HUDEP-2 (cell line): ENCODE results near the gene NCKAP5.
"Not testable (repeated sequence)": the region's sequence is repeated elsewhere in the genome, so short reads cannot be mapped to it uniquely, and the experiment has no call there.

Experiments used
- DNase-seq, 76 experiments: peaks; one replicate each; lab custom pipeline; 2025; ENCODE audit not compliant: unreplicated experiment in 76 of 76; lab: John Stamatoyannopoulos, UW

The NCKAP5 gene

DNA sequence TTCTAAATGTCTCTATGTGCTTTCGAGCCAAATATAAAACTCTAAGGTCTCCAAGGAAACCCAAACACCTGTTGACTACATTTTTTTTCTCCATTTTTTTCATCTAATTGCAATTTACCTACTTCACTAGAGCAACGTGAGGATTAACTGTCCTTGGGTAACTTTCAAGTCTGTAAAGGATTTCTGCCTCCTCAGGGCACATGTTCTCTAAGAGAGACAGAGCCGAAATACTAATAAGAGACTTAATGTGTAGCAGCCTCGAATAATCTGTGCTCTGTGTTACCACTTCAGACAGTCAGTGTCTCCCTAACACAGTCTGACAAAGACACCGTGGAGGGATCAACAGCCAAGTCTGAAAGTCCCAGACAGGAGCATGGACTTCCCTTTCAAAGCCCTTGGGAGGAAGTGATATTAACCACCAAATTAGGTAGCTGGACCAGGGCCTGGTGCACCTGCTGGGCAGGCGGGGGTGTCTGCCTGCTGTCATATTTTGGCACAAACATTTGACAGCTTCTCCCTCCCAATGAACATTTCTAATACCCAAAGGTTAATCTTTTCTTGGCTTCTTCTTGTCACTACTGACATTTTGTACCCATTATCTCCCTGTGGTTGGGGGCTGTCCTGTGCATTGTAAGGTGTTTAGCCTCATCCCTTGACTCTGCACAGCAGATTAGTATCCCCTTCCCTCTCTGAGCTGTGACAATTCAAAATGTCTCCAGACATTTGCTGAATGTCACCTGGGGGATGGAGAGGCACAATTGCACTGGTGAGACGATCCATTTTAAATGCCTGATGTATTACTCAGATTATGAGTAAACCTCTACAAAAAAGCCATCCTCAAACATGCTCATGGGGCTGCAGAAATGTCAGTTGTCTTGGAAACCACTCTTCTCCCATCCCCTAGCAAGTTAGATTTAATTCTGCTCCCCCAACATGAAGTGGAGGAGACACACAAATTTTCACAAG, 852.6 kb downstream of the NCKAP5 start:
- DNase-seq = no peak

GRCh38 chr2:132703396-132703795, 864.9 kb downstream of the NCKAP5 start:
- DNase-seq = no peak

- no peak for DNase-seq
Observed at GRCh38 chr2:132701810-132702209, 866.5 kb downstream of the NCKAP5 start.

- DNase-seq = not testable (repeated sequence)
Observed at GRCh38 chr2:132699802-132700201, 868.5 kb downstream of the NCKAP5 start.

- not testable (repeated sequence) for DNase-seq
Observed at GRCh38 chr2:132698347-132698746, 869.9 kb downstream of the NCKAP5 start.

DNA sequence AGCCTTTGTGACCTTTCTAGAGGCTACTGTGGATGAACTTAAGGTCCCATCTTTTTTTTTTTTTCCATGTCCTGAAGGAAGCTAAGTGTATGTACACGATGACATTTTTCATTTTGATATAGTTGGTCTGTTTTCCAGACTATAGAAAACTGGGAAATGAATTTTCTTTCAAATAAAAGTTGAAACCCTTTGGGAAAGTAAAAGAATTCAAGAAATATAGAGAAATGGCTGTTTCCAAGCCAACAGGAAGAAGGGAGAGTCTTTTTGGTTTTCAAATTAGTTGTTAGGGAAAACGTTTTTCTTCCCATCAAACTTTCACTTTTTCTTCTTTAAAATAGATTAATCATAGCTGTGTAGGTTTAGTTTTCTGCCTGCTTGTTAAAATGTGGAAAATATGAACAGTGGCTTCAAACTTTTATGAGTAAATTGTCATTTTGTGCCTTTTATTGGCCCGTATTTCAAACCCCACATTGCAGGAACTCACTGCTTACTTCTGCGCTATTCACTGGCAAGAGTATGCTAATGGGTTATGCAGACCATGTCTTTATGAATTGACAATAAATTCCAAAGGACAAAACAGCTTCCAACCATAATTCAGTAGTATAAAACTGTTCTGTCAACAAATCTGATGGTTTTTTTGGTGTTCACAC, 870.6 kb downstream of the NCKAP5 start:
- DNase-seq = no peak

DNA sequence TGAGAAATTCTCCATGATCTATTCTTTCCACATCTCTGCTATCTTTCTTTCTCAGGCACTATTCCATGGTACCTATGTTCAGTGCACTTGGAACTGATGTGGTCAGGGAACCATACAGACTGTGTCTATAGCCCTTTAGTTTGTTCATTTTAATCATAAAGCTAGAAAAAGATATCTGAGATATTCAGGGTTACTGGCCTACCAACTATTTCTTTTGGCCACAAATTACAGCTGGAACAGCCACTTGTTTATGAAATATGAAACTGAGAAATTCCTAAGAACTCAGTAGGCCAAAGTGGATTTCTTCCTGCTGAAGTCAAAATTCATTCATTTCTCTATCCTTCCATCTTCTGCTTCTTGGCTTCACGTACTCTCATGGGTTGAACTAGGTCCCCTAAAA, 875.4 kb downstream of the NCKAP5 start:
- DNase-seq = no peak

- DNase-seq = no peak
Observed at GRCh38 chr2:132691556-132691955, 876.7 kb downstream of the NCKAP5 start.

GRCh38 chr2:132690664-132691303, 877.5 kb downstream of the NCKAP5 start:
- no peak for DNase-seq

- DNase-seq = no peak
Observed at GRCh38 chr2:132681766-132682165, 886.5 kb downstream of the NCKAP5 start.

- no peak for DNase-seq
Observed at GRCh38 chr2:132680544-132680943, 887.7 kb downstream of the NCKAP5 start.

- DNase-seq = no peak
Observed at GRCh38 chr2:132678483-132678882, 889.8 kb downstream of the NCKAP5 start.

- DNase-seq = no peak
Observed at GRCh38 chr2:132677661-132678060, 890.6 kb downstream of the NCKAP5 start.

GRCh38 chr2:132676999-132677398, 891.3 kb downstream of the NCKAP5 start:
- DNase-seq = no peak

- no peak for DNase-seq
Observed at GRCh38 chr2:132671151-132671835, 897.0 kb downstream of the NCKAP5 start.

DNA sequence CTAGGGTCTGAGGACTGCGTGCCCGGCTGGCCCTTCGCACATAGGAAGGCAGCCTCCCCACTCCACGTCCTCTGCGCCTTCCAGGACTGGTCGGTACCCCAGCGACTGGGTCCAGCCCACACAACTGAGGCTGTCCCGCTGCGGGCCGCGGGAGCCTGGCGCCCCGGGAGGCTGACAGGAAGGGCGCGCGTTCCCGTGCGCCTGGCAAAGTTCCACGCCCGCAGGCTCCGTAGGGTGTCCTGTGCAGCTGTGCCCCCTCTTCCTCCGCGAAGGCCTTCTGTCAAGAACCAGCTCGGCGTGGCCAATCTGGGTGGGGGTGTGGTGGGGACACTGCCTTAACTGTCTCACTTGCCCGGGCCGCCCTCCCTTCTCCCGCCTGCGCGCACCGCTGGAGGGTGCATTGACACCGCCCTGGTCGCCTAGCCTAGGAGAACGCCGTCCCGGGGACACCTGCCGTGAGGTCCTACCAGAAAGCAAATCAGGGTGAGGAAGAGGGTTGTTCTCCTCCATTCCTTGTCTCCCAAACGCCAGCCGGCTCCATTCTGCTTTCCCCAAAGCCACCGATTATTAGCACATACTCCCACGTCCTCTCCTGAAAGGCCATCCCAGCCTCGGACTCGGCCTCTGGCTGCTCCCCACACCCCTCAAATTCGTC, 897.6 kb downstream of the NCKAP5 start:
- no peak for DNase-seq

DNA sequence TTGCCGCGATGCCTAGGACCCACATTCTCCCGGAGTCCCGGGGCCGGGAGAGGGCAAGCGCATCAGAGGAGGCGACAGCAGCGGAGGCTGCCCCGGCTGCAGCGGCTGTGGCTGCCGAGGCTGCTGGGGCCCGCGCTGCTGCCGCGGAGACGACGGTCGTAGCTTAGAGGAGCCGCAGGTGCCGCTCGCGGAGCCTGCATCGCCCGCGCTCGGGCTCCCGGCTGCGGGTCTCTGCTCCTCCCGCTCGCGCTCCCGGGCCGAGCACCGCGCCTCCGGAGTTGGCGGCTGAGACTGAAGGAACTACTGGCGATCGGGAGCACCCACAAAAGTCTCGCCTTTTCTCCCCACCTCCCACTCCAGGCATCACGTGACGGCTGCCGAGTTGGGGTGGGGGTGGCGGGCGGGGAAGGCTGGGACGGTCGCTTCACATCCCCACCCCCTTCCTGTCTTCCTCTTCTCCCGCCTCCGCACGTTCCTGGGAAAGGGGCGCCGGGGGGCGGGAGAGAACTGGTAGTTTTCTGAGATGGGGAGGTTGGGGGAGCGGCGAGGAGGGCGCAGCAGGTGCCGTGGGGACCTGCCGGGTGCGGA, 898.3 kb downstream of the NCKAP5 start, which contains the start of gene LYPD1:
Gene LYPD1, minus strand, starts transcription at position 298 of the 588 bp plus-strand sequence. Its CDS starts 273 bp downstream, at position 25.
- DNase-seq = no peak

DNA sequence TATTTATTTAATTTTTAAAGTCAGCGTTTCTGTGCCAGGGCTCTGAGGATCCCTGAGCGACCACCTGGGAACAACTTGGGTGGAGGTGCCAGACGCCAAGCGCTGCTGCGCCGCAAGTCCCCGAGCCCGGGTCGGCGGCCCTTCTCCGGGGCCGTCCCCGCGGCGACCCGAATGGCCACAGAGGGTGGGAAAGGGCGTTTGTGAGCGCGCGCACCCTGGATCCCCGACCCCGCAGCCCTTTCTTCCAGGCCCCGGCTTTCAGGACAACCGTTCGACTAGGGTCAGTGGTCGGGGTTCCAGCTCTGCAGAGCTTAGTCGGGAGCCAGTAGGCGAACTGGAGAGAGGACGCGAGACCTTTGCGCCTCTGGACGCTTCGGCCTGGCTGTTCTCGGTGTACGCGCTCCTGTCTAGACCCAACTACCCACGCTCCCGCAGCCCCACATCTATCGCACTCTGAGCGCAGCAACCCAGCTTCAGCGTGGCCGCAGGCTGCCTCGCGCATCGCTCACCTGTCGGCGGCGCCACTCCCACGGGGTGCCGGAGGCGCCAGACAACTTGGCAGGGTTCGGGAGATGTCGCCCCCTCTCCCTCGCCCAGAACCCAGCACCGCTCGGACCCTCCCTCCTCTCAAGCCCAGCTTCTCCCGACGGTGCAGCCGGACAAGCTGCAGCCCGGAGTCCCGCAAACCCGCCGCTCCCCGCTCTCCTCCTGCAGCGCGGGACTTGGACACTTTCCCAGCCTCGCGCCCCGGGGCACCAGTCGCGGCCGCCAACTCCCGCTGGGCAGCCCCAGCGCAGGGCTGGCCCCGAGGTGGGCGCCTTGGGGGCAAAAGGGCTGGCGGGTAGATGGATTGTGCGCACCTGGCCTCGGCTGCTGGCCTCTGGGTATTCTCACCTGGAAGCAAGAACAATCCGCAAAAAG, 899.0 kb downstream of the NCKAP5 start:
- DNase-seq = no peak
